Measurements from ENCODE around the gene COX7A1.
A peak's percentile ranks its signal among the peaks of the same experiment; 100 is the strongest.
"Not testable (repeated sequence)": the region's sequence is repeated elsewhere in the genome, so short reads cannot be mapped to it uniquely, and the experiment has no call there.

The COX7A1 gene

GRCh38 chr19:36152352-36153091, at the start of gene COX7A1:
COX7A1 (minus strand) TSS chr19:36152447; CDS start chr19:36152407, 40 bp downstream.
- no peak for DNase-seq

- no peak for DNase-seq
Observed at GRCh38 chr19:36201684-36202083, 49.4 kb upstream of the COX7A1 start.

GRCh38 chr19:36198119-36198518, 45.9 kb upstream of the COX7A1 start:
- DNase-seq: no peak

GRCh38 chr19:36196249-36196648, 44.0 kb upstream of the COX7A1 start:
- no peak for DNase-seq

- DNase-seq: not testable (repeated sequence)
Observed at GRCh38 chr19:36186722-36187121, 34.5 kb upstream of the COX7A1 start.

GRCh38 chr19:36183245-36183628, 31.0 kb upstream of the COX7A1 start:
- DNase-seq: no peak

DNA sequence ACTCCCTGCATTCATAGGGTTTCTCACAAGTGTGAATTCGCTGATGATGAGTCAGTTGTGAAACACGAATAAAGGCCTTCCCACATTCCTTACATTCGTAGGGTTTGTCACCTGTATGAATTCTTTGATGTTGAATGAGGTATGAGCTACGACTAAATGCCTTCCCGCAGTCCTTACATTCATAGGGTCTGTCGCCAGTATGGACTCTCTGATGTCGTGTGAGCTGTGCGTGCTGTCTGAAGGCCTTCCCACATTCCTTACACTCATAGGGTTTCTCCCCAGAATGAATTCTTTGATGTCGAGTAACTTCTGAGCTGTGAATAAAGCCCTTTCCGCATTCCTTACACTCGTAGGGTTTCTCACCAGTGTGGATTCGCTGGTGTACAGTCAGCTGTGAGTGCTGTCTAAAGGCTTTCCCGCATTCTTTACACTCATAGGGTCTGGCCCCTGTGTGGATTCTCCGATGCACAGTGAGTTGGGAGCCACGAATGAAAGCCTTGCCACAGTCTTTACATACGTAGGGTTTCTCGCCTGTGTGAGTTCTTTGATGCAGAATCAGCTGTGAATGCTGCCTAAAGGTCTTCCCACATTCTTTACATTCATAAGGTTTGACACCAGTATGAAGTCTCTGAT, 30.5 kb upstream of the COX7A1 start:
- peak; percentile 36 for DNase-seq

GRCh38 chr19:36179077-36179476, 26.8 kb upstream of the COX7A1 start:
- not testable (repeated sequence) for DNase-seq

GRCh38 chr19:36173846-36174245, 21.6 kb upstream of the COX7A1 start:
- DNase-seq: not testable (repeated sequence)

- no peak for DNase-seq
Observed at GRCh38 chr19:36172852-36173251, 20.6 kb upstream of the COX7A1 start.

DNA sequence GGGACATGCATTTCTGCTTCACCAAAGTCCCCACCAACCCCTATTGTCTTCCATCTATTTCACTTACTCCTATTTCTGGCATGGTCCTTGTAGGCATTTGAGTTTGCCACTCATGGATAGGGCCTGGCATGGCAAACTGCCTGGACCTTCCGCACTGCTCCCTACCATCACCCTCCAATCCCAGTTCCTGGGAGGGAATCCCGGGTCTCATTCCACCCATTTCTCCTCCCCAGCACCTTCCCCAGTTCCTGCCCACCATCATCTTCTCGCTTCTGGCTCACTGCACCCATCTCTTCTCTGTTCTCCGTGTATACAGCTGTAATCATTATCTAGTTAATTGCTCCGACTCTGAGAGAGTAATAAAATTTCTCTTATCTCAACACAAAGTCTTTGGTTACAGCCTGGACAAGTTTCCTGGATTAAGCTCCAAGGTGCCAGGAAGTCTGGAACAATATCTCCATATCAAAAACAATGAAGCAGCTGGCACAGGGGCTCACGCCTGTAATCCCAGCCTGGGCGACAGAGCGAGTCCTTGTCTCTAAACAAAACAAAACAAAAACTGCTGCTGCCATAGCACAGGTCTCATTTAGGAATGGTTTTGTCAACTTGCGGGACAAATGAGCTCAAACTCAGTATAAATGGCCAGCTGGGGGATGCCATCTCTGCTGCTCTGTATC, 17.0 kb upstream of the COX7A1 start:
- DNase-seq: no peak

DNA sequence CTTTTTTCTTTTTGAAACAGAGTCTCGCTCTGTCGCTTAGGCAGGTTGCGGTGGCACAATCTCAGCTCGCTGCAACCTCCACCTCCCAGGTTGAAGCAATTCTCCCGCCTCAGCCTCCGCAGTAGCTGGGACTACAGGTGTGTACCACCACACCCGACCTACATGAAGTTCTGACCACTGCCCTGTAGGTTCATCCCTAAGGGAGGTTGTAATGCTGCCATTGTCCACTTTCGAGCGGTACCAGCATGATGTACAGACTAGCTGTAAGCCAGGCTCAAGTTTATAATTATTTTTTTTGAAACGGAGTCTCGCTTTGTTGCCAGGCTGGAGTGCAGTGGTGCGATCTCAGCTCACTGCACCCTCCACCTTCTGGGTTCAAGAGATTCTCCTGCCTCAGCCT, 11.6 kb upstream of the COX7A1 start:
- DNase-seq: no peak

- DNase-seq: no peak
Observed at GRCh38 chr19:36160821-36161596, 8.8 kb upstream of the COX7A1 start.

DNA sequence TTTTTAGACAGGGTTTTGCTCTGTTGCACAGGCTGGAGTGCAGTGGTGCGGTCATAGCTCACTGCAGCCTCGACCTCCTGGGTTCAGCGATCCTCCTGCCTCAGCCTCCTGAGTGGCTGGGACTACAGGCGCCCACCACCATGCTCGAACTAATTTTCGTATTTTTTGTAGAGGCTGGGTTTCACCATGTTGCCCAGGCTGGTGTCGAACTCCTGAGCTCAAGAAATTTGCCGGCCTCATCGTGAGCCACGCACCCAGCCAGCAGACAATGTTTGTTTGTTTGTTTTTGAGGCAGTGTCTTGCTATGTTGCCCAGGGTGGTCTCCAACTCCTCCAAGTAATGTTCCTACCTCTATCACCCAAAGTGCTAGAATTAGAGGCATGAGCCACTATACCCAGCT, 879 bp upstream of the COX7A1 start:
- no peak for DNase-seq

GRCh38 chr19:36152019-36152351, 262 bp downstream of the COX7A1 start:
- no peak for DNase-seq

- DNase-seq: no peak
Observed at GRCh38 chr19:36151144-36152018, 866 bp downstream of the COX7A1 start.

DNA sequence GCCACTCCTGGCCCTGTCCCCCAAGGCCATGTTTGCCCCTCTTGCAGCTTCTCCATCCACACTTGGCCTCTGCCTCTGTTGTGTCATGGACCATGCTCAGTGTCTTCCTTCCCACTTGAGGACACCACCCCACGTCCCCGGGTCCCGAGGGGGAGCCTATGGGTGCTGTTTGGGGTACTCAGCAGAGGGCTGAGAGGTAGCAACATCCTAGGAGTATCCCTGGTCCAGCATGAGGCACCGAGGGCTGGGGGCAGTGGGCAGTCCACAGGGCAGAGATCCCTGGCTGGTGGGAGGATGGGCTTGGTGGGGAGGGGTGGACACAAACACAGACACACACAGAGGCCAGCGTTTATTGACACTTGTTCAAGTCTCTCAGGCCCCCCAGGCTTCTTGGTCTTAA, 1.7 kb downstream of the COX7A1 start:
- no peak for DNase-seq

GRCh38 chr19:36149673-36150406, 2.4 kb downstream of the COX7A1 start:
- no peak for DNase-seq

DNA sequence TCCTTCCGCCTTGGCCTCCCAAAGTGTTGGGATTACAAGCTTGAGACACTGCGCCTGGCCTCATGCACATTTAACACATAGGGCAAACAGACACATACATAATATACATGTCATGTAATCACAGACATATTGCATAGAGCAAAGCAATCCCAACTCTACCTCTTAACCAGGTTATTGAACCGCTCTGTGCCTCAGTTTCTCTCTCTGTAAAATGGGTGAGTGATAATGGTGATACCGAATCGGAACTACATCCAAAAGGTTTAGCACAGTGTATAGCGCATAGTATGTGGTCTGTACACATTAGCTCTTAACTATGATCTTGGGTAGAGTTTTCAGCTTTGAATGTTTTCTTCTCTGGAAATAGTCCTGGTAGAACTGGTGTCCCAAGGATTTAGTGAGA, 7.6 kb downstream of the COX7A1 start:
- no peak for DNase-seq

GRCh38 chr19:36142496-36142895, 9.8 kb downstream of the COX7A1 start:
- DNase-seq: no peak

GRCh38 chr19:36142046-36142445, 10.2 kb downstream of the COX7A1 start:
- no peak for DNase-seq
